HepG2 (cell line): ENCODE results near the gene PNP. TPM values are rescaled to one million over a fixed set of nuclear protein-coding genes. Genes with fewer than 3 reads are reported as not detected.

ENCODE experiments used
- ARID2 ChIP-seq: sonication (generic); formaldehyde crosslinking; IDR thresholded peaks from 2 replicates; pipeline ENCODE4 v1.8.1; 2022; ENCODE audit warnings: mild to moderate bottlenecking, missing genetic modification reagents, borderline replicate concordance
- ATRX ChIP-seq: sonication (generic); formaldehyde crosslinking; IDR thresholded peaks from 2 replicates; pipeline ENCODE4 v1.4.0; 2020; ENCODE audit warnings: missing genetic modification reagents, borderline replicate concordance
- CSRNP2 ChIP-seq: sonication (generic); formaldehyde crosslinking; conservative IDR thresholded peaks from 2 replicates; pipeline ENCODE4 v1.8.0; 2022; ENCODE audit warnings: low read depth, missing genetic modification reagents
- FOSL1 ChIP-seq: sonication (generic); formaldehyde crosslinking; IDR thresholded peaks from 2 replicates; pipeline ENCODE4 v1.9.0; 2021; ENCODE audit warnings: missing genetic modification reagents, borderline replicate concordance
- KDM2A ChIP-seq: sonication (generic); formaldehyde crosslinking; IDR thresholded peaks from 2 replicates; pipeline ENCODE4 v1.4.0; 2020; ENCODE audit warnings: low read depth, missing genetic modification reagents, borderline replicate concordance
- MXD4 ChIP-seq: IDR thresholded peaks from 2 replicates; pipeline ENCODE4 v1.6.1; 2016; ENCODE audit warnings: mild to moderate bottlenecking, missing biosample characterization, missing genetic modification reagents
- NR1H2 ChIP-seq: sonication (generic); formaldehyde crosslinking; IDR thresholded peaks from 2 replicates; pipeline ENCODE4 v1.8.1; 2022; ENCODE audit warnings: low read depth, missing genetic modification reagents, borderline replicate concordance
- SIN3B ChIP-seq: fragments of 150-350 bp; IDR thresholded peaks from 2 replicates; pipeline ENCODE4 v1.6.1; 2014; ENCODE audit warnings: low read length
- SKI ChIP-seq: fragments of 450-650 bp; IDR thresholded peaks from one replicate; pipeline ENCODE4 v1.6.1; 2018; ENCODE audit warnings: mild to moderate bottlenecking; ENCODE audit not compliant: partially characterized antibody
- TAF15 ChIP-seq: fragments of 200-400 bp; formaldehyde crosslinking; IDR thresholded peaks from one replicate; pipeline ENCODE4 v1.6.1; 2018; ENCODE audit warnings: mild to moderate bottlenecking, low read depth, low read length; ENCODE audit not compliant: poor library complexity, severe bottlenecking
- TSC22D2 ChIP-seq: sonication (generic); formaldehyde crosslinking; IDR thresholded peaks from 2 replicates; pipeline ENCODE4 v1.5.1; 2020; ENCODE audit warnings: missing genetic modification reagents, mild to moderate bottlenecking, borderline replicate concordance
- XRCC5 ChIP-seq: fragments of 200-400 bp; formaldehyde crosslinking; optimal IDR thresholded peaks from 2 replicates; pipeline ENCODE3; 2017; ENCODE audit warnings: mild to moderate bottlenecking, low read length
- ZFP62 ChIP-seq: sonication (generic); formaldehyde crosslinking; IDR thresholded peaks from 2 replicates; pipeline ENCODE4 v1.4.0; 2020; ENCODE audit warnings: missing genetic modification reagents
- ZNF207 ChIP-seq: fragments of 450-650 bp; IDR thresholded peaks from 2 replicates; pipeline ENCODE4 v1.6.1; 2016; ENCODE audit warnings: antibody characterized with exemption, borderline replicate concordance
- ZNF317 ChIP-seq: sonication (generic); formaldehyde crosslinking; IDR thresholded peaks from 2 replicates; pipeline ENCODE4 v1.5.0; 2020; ENCODE audit warnings: mild to moderate bottlenecking, missing genetic modification reagents
- ZNF460 ChIP-seq: sonication (generic); formaldehyde crosslinking; IDR thresholded peaks from 2 replicates; pipeline ENCODE4 v1.5.1; 2020; ENCODE audit warnings: missing genetic modification reagents, mild to moderate bottlenecking, borderline replicate concordance
- ZNF589 ChIP-seq: sonication (generic); formaldehyde crosslinking; conservative IDR thresholded peaks from 2 replicates; pipeline ENCODE4 v1.8.0; 2022; ENCODE audit warnings: mild to moderate bottlenecking, moderate library complexity, missing genetic modification reagents
- ZNF619 ChIP-seq: sonication (generic); formaldehyde crosslinking; IDR thresholded peaks from 2 replicates; pipeline ENCODE4 v1.4.0; 2020; ENCODE audit warnings: mild to moderate bottlenecking, missing genetic modification reagents
- ZNF766 ChIP-seq: sonication (generic); formaldehyde crosslinking; IDR thresholded peaks from 2 replicates; pipeline ENCODE4 v1.5.0; 2020; ENCODE audit warnings: missing genetic modification reagents, borderline replicate concordance
- ZSCAN9 ChIP-seq: IDR thresholded peaks from 2 replicates; pipeline ENCODE4 v1.6.1; 2016; ENCODE audit warnings: borderline replicate concordance
- polyA plus RNA-seq, 8 experiments: library from polyadenylated mRNA; depleted of rRNA in 3 of 8; stranded (reverse) in 7 of 8; unstranded in 1 of 8; fragments of >200 nt; fragmentation: Illumina TruSeq in 4 of 8; extraction: Trizol in 4 of 8; gene quantifications; 2 replicates each; pipeline versions ENCODE4 v1.2.1 to v1.2.3, GENCODE V29; 2011 to 2016; ENCODE audit warnings: low read depth in 4 of 8, missing spikeins in 1 of 8, mixed read lengths in 1 of 8; ENCODE audit not compliant: insufficient read depth in 1 of 8
- total RNA-seq, 5 experiments: library from RNA; depleted of rRNA; stranded (reverse); fragments of >200 nt; fragmentation: Illumina TruSeq; extraction: Trizol; gene quantifications; 2 replicates each; pipeline ENCODE4 v1.2.3, GENCODE V29; 2016; ENCODE audit warnings: low read depth in 1 of 5
- TF ChIP-seq, protein P1 (sequence below): sonication (generic); formaldehyde crosslinking; conservative IDR thresholded peaks from 2 replicates; pipeline ENCODE4 v1.8.1; 2023; ENCODE audit warnings: missing genetic modification reagents
- TF ChIP-seq, protein P2 (sequence below): sonication (generic); formaldehyde crosslinking; IDR thresholded peaks from 2 replicates; pipeline ENCODE4 v1.5.0; 2020; ENCODE audit warnings: missing genetic modification reagents, mild to moderate bottlenecking, borderline replicate concordance
- TF ChIP-seq, protein P3 (sequence below): sonication (generic); formaldehyde crosslinking; IDR thresholded peaks from 2 replicates; pipeline ENCODE4 v1.4.0; 2020; ENCODE audit warnings: missing genetic modification reagents
- TF ChIP-seq, protein P4 (sequence below): sonication (generic); formaldehyde crosslinking; IDR thresholded peaks from 2 replicates; pipeline ENCODE4 v1.4.0; 2020; ENCODE audit warnings: low read depth, mild to moderate bottlenecking, missing genetic modification reagents

Gene PNP
- total and polyA plus RNA-seq, 2 of the 13 experiments (the other 11 are each of a cell fraction or from before 2014, with no cell fraction given) = 45.4 to 74.8 TPM

- TF ChIP-seq, protein P1, sequence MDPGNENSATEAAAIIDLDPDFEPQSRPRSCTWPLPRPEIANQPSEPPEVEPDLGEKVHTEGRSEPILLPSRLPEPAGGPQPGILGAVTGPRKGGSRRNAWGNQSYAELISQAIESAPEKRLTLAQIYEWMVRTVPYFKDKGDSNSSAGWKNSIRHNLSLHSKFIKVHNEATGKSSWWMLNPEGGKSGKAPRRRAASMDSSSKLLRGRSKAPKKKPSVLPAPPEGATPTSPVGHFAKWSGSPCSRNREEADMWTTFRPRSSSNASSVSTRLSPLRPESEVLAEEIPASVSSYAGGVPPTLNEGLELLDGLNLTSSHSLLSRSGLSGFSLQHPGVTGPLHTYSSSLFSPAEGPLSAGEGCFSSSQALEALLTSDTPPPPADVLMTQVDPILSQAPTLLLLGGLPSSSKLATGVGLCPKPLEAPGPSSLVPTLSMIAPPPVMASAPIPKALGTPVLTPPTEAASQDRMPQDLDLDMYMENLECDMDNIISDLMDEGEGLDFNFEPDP (CRISPR knock-in tag) = no peak
- TF ChIP-seq SKI = peak; percentile 30
- TF ChIP-seq MXD4 (CRISPR knock-in tag) = peak; percentile 100
- no peak for TF ChIP-seq CSRNP2 (CRISPR knock-in tag)
- TF ChIP-seq, protein P2, sequence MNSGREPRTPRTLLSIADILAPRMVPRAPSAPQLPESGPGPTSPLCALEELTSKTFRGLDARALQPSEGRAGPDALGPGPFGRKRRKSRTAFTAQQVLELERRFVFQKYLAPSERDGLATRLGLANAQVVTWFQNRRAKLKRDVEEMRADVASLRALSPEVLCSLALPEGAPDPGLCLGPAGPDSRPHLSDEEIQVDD (CRISPR knock-in tag) = peak; percentile 94; the same call in 1 of the 2 replicates
- peak; percentile 73; the same call in 1 of the 2 replicates for TF ChIP-seq SIN3B
- TF ChIP-seq, protein P3, sequence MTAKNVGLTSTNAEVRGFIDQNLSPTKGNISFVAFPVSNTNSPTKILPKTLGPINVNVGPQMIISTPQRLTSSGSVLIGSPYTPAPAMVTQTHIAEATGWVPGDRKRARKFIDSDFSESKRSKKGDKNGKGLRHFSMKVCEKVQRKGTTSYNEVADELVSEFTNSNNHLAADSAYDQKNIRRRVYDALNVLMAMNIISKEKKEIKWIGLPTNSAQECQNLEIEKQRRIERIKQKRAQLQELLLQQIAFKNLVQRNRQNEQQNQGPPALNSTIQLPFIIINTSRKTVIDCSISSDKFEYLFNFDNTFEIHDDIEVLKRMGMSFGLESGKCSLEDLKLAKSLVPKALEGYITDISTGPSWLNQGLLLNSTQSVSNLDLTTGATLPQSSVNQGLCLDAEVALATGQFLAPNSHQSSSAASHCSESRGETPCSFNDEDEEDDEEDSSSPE (CRISPR knock-in tag) = peak; percentile 72
- TF ChIP-seq ZNF317 (CRISPR knock-in tag) = peak; percentile 67
- no peak for TF ChIP-seq NR1H2 (CRISPR knock-in tag)
- peak; percentile 64; the same call in 1 of the 2 replicates for TF ChIP-seq ZNF589 (CRISPR knock-in tag)
- peak; percentile 73 for TF ChIP-seq XRCC5
- no peak for TF ChIP-seq ZFP62 (CRISPR knock-in tag)
- peak; percentile 35; the same call in 1 of the 2 replicates for TF ChIP-seq ZSCAN9 (CRISPR knock-in tag)
- TF ChIP-seq ARID2 (CRISPR knock-in tag) = peak; percentile 87; the same call in 1 of the 2 replicates
- no peak for TF ChIP-seq ATRX (CRISPR knock-in tag)
- no peak; the same call in none of the 2 replicates for TF ChIP-seq ZNF619 (CRISPR knock-in tag)
- TF ChIP-seq KDM2A (CRISPR knock-in tag) = peak; percentile 88
- TF ChIP-seq, protein P4, sequence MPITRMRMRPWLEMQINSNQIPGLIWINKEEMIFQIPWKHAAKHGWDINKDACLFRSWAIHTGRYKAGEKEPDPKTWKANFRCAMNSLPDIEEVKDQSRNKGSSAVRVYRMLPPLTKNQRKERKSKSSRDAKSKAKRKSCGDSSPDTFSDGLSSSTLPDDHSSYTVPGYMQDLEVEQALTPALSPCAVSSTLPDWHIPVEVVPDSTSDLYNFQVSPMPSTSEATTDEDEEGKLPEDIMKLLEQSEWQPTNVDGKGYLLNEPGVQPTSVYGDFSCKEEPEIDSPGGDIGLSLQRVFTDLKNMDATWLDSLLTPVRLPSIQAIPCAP (CRISPR knock-in tag) = no peak
- peak; percentile 45 for TF ChIP-seq TAF15
- 0 out of 2 replicates have a peak, but pooled peaks have one; percentile 68 for TF ChIP-seq ZNF766 (CRISPR knock-in tag)
- no peak for TF ChIP-seq FOSL1 (CRISPR knock-in tag)
- peak; percentile 18 for TF ChIP-seq TSC22D2 (CRISPR knock-in tag)
- peak; percentile 99; the same call in 1 of the 2 replicates for TF ChIP-seq ZNF207
- TF ChIP-seq ZNF460 (CRISPR knock-in tag) = peak; percentile 15; the same call in 1 of the 2 replicates
Observed at GRCh38 chr14:20454516-20455354, 14.5 kb upstream of the PNP start, which contains the start of the genes APEX1 and OSGEP (continued).
